ENCODE measurements around the gene SLIT1. TPM values are rescaled to one million over a fixed set of nuclear protein-coding genes. Genes with fewer than 3 reads are reported as not detected.

Gene SLIT1
- total RNA-seq, 1 donor from 2014 or later = 0.12 TPM

DNA sequence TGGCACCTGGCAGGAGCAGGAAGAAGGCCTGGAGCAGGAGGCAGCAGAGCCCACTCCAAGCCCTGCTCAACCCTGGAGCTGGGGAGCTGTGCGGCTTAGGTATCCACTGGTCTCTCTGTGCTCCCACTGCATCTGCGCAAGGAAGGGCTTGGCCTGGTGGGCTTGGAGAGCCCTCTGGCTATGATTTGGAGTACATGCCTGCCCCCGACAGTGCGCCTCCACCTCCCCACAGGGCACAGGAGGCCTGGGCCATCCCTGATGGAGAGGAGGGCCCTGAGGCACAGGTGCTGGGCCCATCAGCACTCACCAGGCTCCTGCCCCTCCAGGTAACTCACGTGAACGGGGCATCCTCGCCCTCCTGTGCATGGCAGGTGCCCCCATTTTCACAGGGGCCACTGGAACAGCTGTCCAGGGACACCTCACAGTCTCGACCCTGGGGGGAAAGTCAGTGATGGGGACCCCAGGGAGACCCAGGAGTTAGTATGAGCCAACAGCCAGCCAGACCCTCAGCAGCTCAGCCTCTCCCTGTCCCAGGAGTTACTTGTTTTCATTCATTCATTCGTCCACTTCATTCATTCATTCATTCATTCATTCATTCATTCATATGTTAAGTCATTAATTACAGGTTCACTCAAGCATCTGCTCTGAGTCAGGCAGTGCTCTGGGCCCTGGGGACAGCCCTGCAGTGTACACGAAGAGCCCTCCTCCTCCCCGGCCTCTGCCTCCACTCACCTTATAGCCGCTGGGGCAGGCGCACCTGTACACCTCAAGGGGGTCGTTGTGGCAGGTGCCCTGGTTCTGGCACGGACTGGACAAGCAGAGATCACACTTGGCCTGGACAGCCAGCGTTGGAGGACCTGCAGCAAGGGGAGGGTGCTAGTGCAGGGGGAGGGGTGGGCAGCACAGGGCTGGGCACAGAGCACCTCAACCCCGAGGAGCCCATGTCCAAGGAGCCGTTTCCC, 167.2 kb downstream of the SLIT1 start:
- no peak for DNase-seq (ENCODE audit: low read depth)
- TF ChIP-seq, protein P1, sequence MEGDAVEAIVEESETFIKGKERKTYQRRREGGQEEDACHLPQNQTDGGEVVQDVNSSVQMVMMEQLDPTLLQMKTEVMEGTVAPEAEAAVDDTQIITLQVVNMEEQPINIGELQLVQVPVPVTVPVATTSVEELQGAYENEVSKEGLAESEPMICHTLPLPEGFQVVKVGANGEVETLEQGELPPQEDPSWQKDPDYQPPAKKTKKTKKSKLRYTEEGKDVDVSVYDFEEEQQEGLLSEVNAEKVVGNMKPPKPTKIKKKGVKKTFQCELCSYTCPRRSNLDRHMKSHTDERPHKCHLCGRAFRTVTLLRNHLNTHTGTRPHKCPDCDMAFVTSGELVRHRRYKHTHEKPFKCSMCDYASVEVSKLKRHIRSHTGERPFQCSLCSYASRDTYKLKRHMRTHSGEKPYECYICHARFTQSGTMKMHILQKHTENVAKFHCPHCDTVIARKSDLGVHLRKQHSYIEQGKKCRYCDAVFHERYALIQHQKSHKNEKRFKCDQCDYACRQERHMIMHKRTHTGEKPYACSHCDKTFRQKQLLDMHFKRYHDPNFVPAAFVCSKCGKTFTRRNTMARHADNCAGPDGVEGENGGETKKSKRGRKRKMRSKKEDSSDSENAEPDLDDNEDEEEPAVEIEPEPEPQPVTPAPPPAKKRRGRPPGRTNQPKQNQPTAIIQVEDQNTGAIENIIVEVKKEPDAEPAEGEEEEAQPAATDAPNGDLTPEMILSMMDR (conservative IDR thresholded peaks at IDR 0.05; ENCODE audit: low read depth, low read length) = no peak
- H3K4me3 ChIP-seq (ENCODE audit: low read depth, low read length) = no peak overlapping the region

- no peak for DNase-seq (ENCODE audit: low read depth)
- TF ChIP-seq, protein P1 (conservative IDR thresholded peaks at IDR 0.05; ENCODE audit: low read depth, low read length) = no peak
- no peak overlapping the region for H3K4me3 ChIP-seq (ENCODE audit: low read depth, low read length)
Observed at GRCh38 chr10:97017474-97017903, 168.3 kb downstream of the SLIT1 start.

DNA sequence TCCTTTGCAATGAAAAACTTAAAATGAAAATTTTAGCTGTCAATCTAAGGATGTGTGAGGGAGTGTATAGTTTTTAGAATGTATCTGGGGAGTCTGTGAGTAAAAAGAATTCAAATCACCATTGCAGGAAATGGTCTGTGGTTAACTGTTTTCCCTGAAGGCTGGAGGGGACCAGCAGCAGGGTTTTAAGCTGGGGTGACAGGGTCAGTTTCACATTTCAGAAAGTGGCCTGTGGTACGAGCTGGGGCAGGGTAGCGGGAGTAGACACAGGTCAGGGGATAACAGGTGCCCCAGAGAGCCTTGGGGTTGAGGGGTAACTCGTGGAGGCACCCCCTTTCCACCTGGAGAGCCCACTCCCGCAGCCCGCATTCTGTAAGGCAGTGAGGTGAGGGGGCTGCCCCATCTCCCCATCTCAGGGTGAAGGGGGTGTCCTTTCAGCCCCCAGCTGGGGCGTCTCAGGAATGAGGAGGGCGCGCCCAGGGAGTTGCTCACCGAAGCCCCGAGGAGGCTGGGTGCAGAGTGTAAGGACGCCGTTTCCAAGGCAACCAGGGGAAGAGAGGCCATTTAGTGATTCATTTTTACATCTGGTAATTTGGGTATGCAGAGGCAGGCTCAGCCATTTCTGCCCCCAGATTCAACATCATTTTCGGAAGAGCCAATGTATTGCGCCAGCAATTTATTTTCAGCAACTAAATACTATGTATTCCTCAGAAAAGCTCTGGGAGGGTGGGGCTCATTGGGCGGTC, 168.9 kb downstream of the SLIT1 start:
- TF ChIP-seq, protein P1 (conservative IDR thresholded peaks at IDR 0.05; ENCODE audit: low read depth, low read length) = no peak
- DNase-seq (ENCODE audit: low read depth) = no peak
- H3K4me3 ChIP-seq (ENCODE audit: low read depth, low read length) = no peak overlapping the region

DNA sequence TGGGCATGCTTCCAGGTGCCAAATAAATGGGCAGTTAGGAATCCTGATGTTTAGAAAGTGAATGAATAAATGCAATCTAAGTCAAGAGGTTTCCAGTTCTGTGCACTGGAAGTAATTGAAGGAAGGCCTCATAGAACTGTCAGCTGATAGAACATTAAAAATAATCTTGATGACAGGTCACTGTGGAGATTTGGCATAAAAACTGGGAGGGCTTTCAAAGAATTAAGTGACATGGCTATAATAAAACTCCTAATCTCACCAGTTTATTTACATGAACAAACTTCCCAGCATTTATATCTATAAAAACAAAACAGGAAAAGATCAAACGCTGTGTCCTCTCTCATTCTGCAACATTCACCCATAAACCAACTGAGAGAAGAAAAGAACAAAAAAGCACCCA, 170.5 kb downstream of the SLIT1 start:
- no peak for DNase-seq (ENCODE audit: low read depth)
- TF ChIP-seq, protein P1 (conservative IDR thresholded peaks at IDR 0.05; ENCODE audit: low read depth, low read length) = no peak
- no peak overlapping the region for H3K4me3 ChIP-seq (ENCODE audit: low read depth, low read length)

DNA sequence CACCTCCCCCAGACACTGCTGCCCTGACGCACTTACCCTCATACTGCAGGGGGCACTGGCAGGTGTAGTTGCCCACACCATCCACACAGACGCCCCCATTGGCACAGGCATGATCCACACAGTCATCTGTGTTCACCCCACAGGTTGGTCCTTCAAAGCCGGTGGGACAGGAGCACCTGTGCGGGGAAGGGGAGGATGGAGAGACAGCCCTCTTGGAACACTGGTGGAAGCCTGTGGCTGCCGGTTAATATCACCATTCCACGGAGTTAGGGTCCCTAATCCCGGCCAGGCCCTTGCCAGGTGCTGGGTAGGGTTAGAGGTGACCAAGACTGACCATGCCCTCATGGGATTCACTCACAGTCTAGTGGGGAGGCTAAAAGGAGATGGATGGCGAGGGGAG, 171.8 kb downstream of the SLIT1 start:
- no peak for DNase-seq (ENCODE audit: low read depth)
- H3K4me3 ChIP-seq (ENCODE audit: low read depth, low read length) = no peak overlapping the region
- TF ChIP-seq, protein P1 (conservative IDR thresholded peaks at IDR 0.05; ENCODE audit: low read depth, low read length) = no peak

- TF ChIP-seq, protein P1 (conservative IDR thresholded peaks at IDR 0.05; ENCODE audit: low read depth, low read length) = no peak
- no peak overlapping the region for H3K4me3 ChIP-seq (ENCODE audit: low read depth, low read length)
- DNase-seq (ENCODE audit: low read depth) = no peak
Observed at GRCh38 chr10:97013568-97013967, 172.2 kb downstream of the SLIT1 start.
